ENCODE results near the gene SEC16A. TPM values are rescaled to one million over a fixed set of nuclear protein-coding genes. Genes with fewer than 3 reads are reported as not detected.
"Not testable (repeated sequence)": the region's sequence is repeated elsewhere in the genome, so short reads cannot be mapped to it uniquely, and the experiment has no call there.

Gene SEC16A
- total RNA-seq, 1 donor from 2014 or later, result 23.2 TPM

GRCh38 chr9:136412962-136413361 is 69.9 kb downstream of the SEC16A start:
- ATAC-seq, result no peak
- no peak for DNase-seq
- intact Hi-C loops (cut with micrococcal nuclease), result no loop called here

- intact Hi-C loops (cut with micrococcal nuclease), result no loop called here
- ATAC-seq (no peak), DNase-seq (no peak)
Measured at GRCh38 chr9:136411378-136411777, 71.5 kb downstream of the SEC16A start.

- intact Hi-C loops (cut with micrococcal nuclease), result no loop called here
- ATAC-seq (peak; percentile 93), DNase-seq (peak; percentile 96)
Measured at GRCh38 chr9:136410500-136411287, 72.1 kb downstream of the SEC16A start, which contains the start of the genes ENTR1 and PMPCA. ENTR1 (minus strand) TSS chr9:136410614; CDS start chr9:136410397, 217 bp downstream. PMPCA (plus strand) TSS chr9:136410658; CDS start chr9:136410669, 11 bp downstream.

GRCh38 chr9:136409557-136410455 is 73.0 kb downstream of the SEC16A start:
- no peak for DNase-seq
- peak; percentile 6 for ATAC-seq
- intact Hi-C loops (cut with micrococcal nuclease), result no loop called here

- intact Hi-C loops (cut with micrococcal nuclease), result no loop called here
- no peak for ATAC-seq
Measured at GRCh38 chr9:136407911-136408310, 74.9 kb downstream of the SEC16A start.

GRCh38 chr9:136407061-136407460 is 75.8 kb downstream of the SEC16A start:
- DNase-seq; ATAC-seq; intact Hi-C loops (cut with micrococcal nuclease): not testable (repeated sequence)

More at GRCh38 chr9:136407911-136408310, 74.9 kb downstream of the SEC16A start:
- DNase-seq, result no peak

GRCh38 chr9:136405904-136406303 is 76.9 kb downstream of the SEC16A start:
- DNase-seq; intact Hi-C loops (cut with micrococcal nuclease); ATAC-seq: not testable (repeated sequence)

GRCh38 chr9:136405481-136405880 is 77.4 kb downstream of the SEC16A start:
- no peak for DNase-seq
- ATAC-seq, result no peak
- intact Hi-C loops (cut with micrococcal nuclease), result no loop called here

GRCh38 chr9:136404801-136405136 is 78.1 kb downstream of the SEC16A start:
- no peak for ATAC-seq
- DNase-seq, result no peak
- intact Hi-C loops (cut with micrococcal nuclease), result no loop called here

- DNase-seq (no peak), ATAC-seq (no peak)
- intact Hi-C loops (cut with micrococcal nuclease), result no loop called here
Measured at GRCh38 chr9:136403915-136404800, 78.7 kb downstream of the SEC16A start.

- no peak for DNase-seq
- ATAC-seq, result no peak
- intact Hi-C loops (cut with micrococcal nuclease), result no loop called here
Measured at GRCh38 chr9:136403538-136403914, 79.3 kb downstream of the SEC16A start.

- no peak for ATAC-seq
- DNase-seq, result no peak
- intact Hi-C loops (cut with micrococcal nuclease), result no loop called here
Measured at GRCh38 chr9:136402067-136402466, 80.8 kb downstream of the SEC16A start.

- intact Hi-C loops (cut with micrococcal nuclease), result no loop called here
- DNase-seq (no peak), ATAC-seq (no peak)
Measured at GRCh38 chr9:136401173-136401922, 81.5 kb downstream of the SEC16A start.

- ATAC-seq, result peak; percentile 94
- intact Hi-C loops (cut with micrococcal nuclease), result no loop called here
- DNase-seq, result peak; percentile 95
Measured at GRCh38 chr9:136400038-136400834, 82.6 kb downstream of the SEC16A start, which contains the start of gene SNAPC4. SNAPC4 (minus strand) TSS chr9:136400170; CDS start chr9:136398428, 1,742 bp downstream.

- peak; percentile 6 for ATAC-seq
- DNase-seq, result no peak
- intact Hi-C loops (cut with micrococcal nuclease), result no loop called here
Measured at GRCh38 chr9:136399176-136400037, 83.4 kb downstream of the SEC16A start.

- intact Hi-C loops (cut with micrococcal nuclease), result no loop called here
- ATAC-seq, result no peak
- no peak for DNase-seq
Measured at GRCh38 chr9:136398286-136398685, 84.6 kb downstream of the SEC16A start.

GRCh38 chr9:136397643-136398042 is 85.2 kb downstream of the SEC16A start:
- no peak for DNase-seq
- no peak for ATAC-seq
- intact Hi-C loops (cut with micrococcal nuclease), result no loop called here
